Esophagus muscularis mucosa (tissue), 4 donors: ENCODE data around the gene LRSAM1. TPM values are rescaled to one million over a fixed set of nuclear protein-coding genes. Genes with fewer than 3 reads are reported as not detected.

Experiments
- DNase-seq: peaks from one replicate; pipeline ENCODE4 v3.0.0-alpha.2; 2017; ENCODE audit errors: extremely low spot score
- H3K27ac ChIP-seq, 4 donors: fragments of 200-600 bp; sonication (generic); replicated peaks in 1 of 4; 1 replicate in 3 of 4; 2 replicates in 1 of 4; pipeline ENCODE4 v1.5.1; 2016 to 2019; ENCODE audit warnings: mild to moderate bottlenecking in 1 of 4
- H3K27me3 ChIP-seq, 4 donors: fragments of 200-600 bp; sonication (generic); one replicate each; pipeline versions ENCODE4 v1.5.1 to v1.6.0; 2016 to 2019
- H3K36me3 ChIP-seq, 4 donors: fragments of 200-600 bp; sonication (generic); one replicate each; pipeline ENCODE4 v1.5.1; 2016 to 2019
- H3K4me1 ChIP-seq, 4 donors: fragments of 200-600 bp; sonication (generic); one replicate each; pipeline ENCODE4 v1.5.1; 2016 to 2019
- H3K4me3 ChIP-seq, 4 donors: fragments of 200-600 bp; sonication (generic); 1 replicate in 2 of 4; 2 replicates in 2 of 4; pipeline ENCODE4 v1.5.1; 2016 to 2019; ENCODE audit warnings: mild to moderate bottlenecking in 4 of 4, moderate library complexity in 1 of 4
- H3K9me3 ChIP-seq, 4 donors: fragments of 200-600 bp; sonication (generic); 1 replicate in 3 of 4; 2 replicates in 1 of 4; pipeline ENCODE4 v1.5.1; 2016 to 2019
- EP300 ChIP-seq: sonication (generic); formaldehyde crosslinking; IDR thresholded peaks from one replicate; pipeline ENCODE4 v1.6.1; 2017; ENCODE audit warnings: antibody characterized with exemption
- POLR2A ChIP-seq: fragments of 450-650 bp; IDR thresholded peaks from one replicate; pipeline ENCODE4 v1.6.1; 2017; ENCODE audit warnings: antibody characterized with exemption, moderate library complexity, mild to moderate bottlenecking, low read depth
- POLR2AphosphoS5 ChIP-seq, 2 donors: sonication (generic); formaldehyde crosslinking; IDR thresholded peaks; one replicate each; pipeline ENCODE4 v1.6.1; 2017; ENCODE audit warnings: antibody characterized with exemption in 2 of 2
- WGBS: methylation state at CpG from one replicate; pipeline ENCODE4 v1.1.5; 2018; 5-methylcytosine and 5-hydroxymethylcytosine counted together
- intact Hi-C: fragments of 100-400 bp; cut with DNase I; formaldehyde crosslinking; loops from one replicate; pipeline ENCODE4 v1.15.1; 2023
- total RNA-seq, 4 donors: library from RNA; depleted of rRNA; stranded (reverse); fragments of >200 nt; gene quantifications; one replicate each; pipeline versions ENCODE4 v1.1.0 to v1.2.1, GENCODE V29; 2016
- TF ChIP-seq, protein P1 (sequence below), 3 experiments: fragments of 200-600 bp in 2 of 3; fragments of 450-650 bp in 1 of 3; sonication (generic) in 2 of 3; IDR thresholded peaks; one replicate each; pipeline ENCODE4 v1.5.1; 2017 to 2019; ENCODE audit warnings: antibody characterized with exemption in 3 of 3, mild to moderate bottlenecking in 2 of 3, moderate library complexity in 1 of 3

The LRSAM1 gene
- total RNA-seq, 4 donors from 2014 or later: 13.6 to 26.2 (median 18.8) TPM

DNA sequence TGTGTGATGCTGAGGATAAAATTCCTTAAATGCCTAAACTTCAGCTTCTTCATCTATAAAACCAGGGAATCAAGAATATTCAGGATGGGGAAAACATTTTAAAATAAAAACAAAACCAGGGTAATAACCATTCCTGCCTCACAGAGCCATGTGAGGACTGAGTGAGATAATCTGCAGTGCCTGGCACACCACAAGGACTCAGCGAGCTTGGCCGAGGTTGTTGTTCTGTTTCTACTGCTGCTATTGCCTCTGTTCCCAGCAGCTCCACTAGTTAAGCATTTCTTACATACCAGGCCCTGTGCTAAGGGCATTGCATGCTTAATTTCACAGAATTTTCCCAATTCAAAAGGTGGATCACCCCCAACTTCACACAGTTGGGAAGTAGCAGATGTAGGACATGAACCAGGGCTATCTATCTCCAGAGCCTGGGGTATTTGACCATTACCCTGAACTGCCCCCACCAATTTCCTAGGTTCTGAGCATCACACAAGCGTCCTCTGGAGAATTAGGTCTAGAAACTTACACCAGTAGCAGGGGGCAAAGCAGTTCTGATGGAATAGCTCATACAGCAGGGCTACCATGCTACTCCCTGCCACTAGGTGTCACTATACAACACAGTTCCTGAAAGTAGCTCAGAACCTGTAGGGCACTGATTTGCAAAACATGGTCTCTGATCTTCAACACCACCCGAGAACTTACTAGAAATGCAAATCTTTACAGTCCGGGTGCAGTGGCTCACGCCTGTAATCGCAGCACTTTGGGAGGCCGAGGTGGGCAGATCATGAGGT is 74.3 kb downstream of the LRSAM1 start:
- no peak overlapping the region for H3K27ac ChIP-seq
- intact Hi-C loops: loop anchor here (2.0 kb wide), 1 partner anchor 61 kb away; no protein-coding TSS in a partner anchor
- H3K4me3 ChIP-seq: no peak overlapping the region
- H3K27me3 ChIP-seq: no peaks in the 10 kb centered on the region
- peaks cover 29 to 77% (median 57%) of the 10 kb centered on the region in 4 donors for H3K36me3 ChIP-seq
- H3K4me1 ChIP-seq: peaks cover 28 to 61% (median 59%) of the 10 kb centered on the region in 4 donors
- H3K9me3 ChIP-seq: peaks cover 0 to 13% (median 6%) of the 10 kb centered on the region in 4 donors
- no peak for TF ChIP-seq POLR2A
- TF ChIP-seq, protein P1, sequence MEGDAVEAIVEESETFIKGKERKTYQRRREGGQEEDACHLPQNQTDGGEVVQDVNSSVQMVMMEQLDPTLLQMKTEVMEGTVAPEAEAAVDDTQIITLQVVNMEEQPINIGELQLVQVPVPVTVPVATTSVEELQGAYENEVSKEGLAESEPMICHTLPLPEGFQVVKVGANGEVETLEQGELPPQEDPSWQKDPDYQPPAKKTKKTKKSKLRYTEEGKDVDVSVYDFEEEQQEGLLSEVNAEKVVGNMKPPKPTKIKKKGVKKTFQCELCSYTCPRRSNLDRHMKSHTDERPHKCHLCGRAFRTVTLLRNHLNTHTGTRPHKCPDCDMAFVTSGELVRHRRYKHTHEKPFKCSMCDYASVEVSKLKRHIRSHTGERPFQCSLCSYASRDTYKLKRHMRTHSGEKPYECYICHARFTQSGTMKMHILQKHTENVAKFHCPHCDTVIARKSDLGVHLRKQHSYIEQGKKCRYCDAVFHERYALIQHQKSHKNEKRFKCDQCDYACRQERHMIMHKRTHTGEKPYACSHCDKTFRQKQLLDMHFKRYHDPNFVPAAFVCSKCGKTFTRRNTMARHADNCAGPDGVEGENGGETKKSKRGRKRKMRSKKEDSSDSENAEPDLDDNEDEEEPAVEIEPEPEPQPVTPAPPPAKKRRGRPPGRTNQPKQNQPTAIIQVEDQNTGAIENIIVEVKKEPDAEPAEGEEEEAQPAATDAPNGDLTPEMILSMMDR (IDR thresholded peaks at IDR 0.05): peak; percentile 32 to 64 (median 59)
- no peak for DNase-seq
- 98% methylated on average over 8 of the region's 8 CpGs for WGBS

DNA sequence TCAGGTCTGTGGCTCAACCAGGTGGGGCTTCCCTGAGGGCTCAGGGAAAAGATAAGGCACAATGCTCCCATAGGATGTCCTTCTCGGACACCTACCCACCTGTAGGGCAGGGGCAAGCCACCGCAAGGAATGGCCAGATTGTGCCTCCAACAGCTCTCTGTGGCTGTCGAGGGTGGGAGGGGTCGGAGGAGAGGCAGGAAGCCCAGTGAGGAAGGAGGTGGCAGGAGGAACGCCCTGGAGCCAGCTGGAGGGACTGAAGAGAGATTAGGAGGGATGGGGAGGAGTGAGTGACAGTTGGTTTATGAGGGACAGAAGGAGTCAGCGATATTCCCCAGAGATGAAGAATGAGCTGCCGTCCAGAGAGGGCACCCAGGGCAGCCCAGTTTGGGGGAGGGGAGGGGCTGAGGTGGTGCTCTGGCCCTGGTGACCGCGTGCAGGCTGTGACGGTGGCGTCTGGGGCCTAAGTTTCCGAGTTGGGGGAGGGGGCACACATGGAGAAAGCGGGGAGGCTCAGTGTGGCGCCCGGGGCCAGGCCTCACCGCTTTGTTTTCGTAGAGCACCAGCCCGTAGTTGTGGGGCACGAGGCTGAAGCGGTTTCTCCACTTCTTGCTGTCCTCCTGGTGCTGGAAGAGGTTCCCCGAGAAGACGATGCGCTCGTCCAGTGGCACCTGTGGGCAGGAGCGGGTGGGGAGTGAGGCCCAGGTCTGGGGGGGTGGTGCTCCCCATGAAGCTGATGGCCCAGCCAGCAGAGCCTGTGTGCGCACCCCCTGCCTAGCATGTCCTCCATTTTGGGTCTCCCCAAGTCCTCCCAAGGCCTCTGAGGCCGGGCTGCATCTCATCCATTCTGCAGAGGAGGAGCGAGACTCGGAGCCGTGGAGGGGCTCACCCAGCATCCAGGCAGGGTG is 75.6 kb downstream of the LRSAM1 start:
- TF ChIP-seq, protein P1 (IDR thresholded peaks at IDR 0.05): no peak
- no peak for TF ChIP-seq EP300
- no peak for TF ChIP-seq POLR2A
- H3K27me3 ChIP-seq: no peaks in the 10 kb centered on the region
- intact Hi-C loops: loop anchor here (2.0 kb wide), 1 partner anchor 60 kb away; no protein-coding TSS in a partner anchor
- peaks cover 17 to 49% (median 48%) of the 10 kb centered on the region in 4 donors for H3K4me1 ChIP-seq
- peaks cover 0 to 13% (median 6%) of the 10 kb centered on the region in 4 donors for H3K9me3 ChIP-seq
- 80% methylated on average over 24 of the region's 30 CpGs for WGBS
- peaks cover 33 to 89% (median 67%) of the 10 kb centered on the region in 4 donors for H3K36me3 ChIP-seq
- peak overlapping the region in 1 of 4 donors; percentile 12 for H3K27ac ChIP-seq
- no peak overlapping the region for H3K4me3 ChIP-seq
- DNase-seq: no peak

DNA sequence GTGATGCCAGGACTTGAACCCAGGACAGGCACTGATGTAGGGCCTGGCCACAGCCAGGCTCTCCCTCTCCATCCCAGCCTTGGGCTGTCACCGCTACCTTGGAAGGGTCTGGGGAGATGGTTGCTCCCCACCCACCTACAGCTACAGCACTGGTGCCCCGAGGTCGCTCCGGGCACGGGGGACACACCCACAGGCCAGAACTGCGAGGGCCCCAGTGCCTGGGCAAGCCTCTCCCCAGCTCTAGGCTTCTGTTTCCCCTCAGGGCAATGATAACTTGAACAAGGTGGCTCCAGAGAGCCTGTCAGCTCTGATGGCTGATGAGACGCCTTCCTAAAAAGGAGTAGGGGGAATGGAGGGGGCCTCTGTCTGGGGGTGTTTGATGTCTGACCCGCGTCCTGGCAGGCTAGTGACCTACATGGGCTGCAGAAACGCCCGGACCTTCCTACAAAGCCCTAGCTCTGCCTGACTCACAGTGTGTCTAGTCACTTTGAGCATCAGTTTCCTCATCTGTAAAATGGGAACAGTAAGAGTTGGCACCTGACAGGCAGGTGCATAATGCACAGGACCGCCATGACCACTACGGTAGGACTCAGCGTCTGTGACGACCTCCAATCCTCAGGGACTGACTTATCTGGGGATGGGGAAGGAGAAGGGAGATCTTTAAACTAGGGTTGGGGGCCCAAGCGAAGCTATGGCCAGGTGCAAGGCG is 76.4 kb downstream of the LRSAM1 start:
- Histone ChIP-seq H3K27ac (peak overlapping the region in 1 of 4 donors; percentile 12), H3K36me3 (peaks cover 28 to 81% (median 65%) of the 10 kb centered on the region in 4 donors), H3K27me3 (no peaks in the 10 kb centered on the region), H3K4me1 (peaks cover 9 to 41% (median 40%) of the 10 kb centered on the region in 4 donors), H3K9me3 (peaks cover 0 to 13% (median 6%) of the 10 kb centered on the region in 4 donors), H3K4me3 (no peak overlapping the region)
- WGBS: 92% methylated on average over 8 of the region's 17 CpGs
- intact Hi-C loops: loop anchor here (2.0 kb wide), 1 partner anchor 59 kb away; no protein-coding TSS in a partner anchor
- no peak for DNase-seq
- no peak for TF ChIP-seq POLR2AphosphoS5 (IDR thresholded peaks at IDR 0.05)
- TF ChIP-seq POLR2A: no peak
- TF ChIP-seq, protein P1 (IDR thresholded peaks at IDR 0.05): no peak
- no peak for TF ChIP-seq EP300

DNA sequence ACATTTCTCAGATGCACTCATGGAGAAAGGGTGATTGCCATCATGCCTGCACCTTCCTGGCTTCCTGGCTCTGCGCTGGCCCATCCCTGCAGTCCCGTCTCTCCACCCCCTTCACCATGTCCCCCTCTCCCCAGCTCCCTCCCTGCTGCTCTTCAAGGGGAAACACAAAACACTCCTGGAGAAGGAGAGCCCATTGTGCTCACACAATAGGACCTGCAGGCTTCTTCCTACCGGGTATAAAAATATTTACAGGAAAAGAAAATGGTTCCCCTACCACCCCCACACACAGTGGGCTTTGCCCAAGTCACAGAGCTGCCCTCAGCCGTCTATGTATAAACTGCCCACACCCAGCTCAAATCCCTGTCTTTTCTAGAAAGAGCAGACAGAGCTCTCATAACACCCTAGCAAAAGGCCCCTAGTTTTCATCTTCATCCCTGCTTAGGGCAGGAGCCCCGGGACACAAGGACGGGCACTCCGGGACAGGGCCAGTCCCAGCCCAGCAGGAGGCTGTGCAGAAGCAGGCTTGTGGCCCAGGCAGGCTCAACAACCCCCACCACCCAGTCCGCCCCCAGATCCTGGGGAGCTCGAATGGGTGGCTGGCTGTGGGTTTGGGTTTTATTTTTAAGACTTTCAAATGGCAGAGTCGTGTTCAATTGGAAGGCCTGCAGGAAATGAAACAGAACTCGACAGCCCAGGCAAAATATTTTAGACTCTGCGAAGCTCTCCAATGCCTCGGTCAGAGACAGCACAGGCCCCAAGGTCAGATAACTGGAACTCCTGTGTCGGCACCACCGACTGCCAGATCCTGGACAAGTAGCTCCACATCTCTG is 77.3 kb downstream of the LRSAM1 start:
- Histone ChIP-seq H3K36me3 (peaks cover 24 to 74% (median 60%) of the 10 kb centered on the region in 4 donors), H3K4me3 (no peak overlapping the region), H3K27ac (peak overlapping the region; percentile 16 to 58 (median 32)), H3K4me1 (peaks cover 9 to 41% (median 39%) of the 10 kb centered on the region in 4 donors), H3K27me3 (no peaks in the 10 kb centered on the region), H3K9me3 (peaks cover 0 to 9% (median 4%) of the 10 kb centered on the region in 4 donors)
- DNase-seq: no peak
- intact Hi-C loops: no loop called here
- 58% methylated on average over 13 of the region's 15 CpGs for WGBS
- no peak for TF ChIP-seq EP300
- TF ChIP-seq, protein P1 (IDR thresholded peaks at IDR 0.05): no peak
- TF ChIP-seq POLR2A: no peak
- TF ChIP-seq POLR2AphosphoS5 (IDR thresholded peaks at IDR 0.05): no peak
